GM21825 (cell line): ENCODE measurements around the gene PRMT9.

Source experiments
- ATAC-seq: cut with Tn5 transposase; IDR thresholded peaks from one replicate; pipeline ENCODE4 v1.9.1; 2021; ENCODE audit warnings: mild to moderate bottlenecking, moderate library complexity; ENCODE audit not compliant: unreplicated experiment

The PRMT9 gene

GRCh38 chr4:147683717-147684700, at the start of gene PRMT9:
PRMT9 (minus strand) TSS chr4:147684163; CDS start chr4:147683987, 176 bp downstream.
- peak; percentile 100 for ATAC-seq

- peak; percentile 29 for ATAC-seq
These were observed 48.7 kb upstream of the PRMT9 start for GRCh38 chr4:147732518-147733235.

- peak; percentile 61 for ATAC-seq
These were observed 47.9 kb upstream of the PRMT9 start, which contains the start of gene ARHGAP10 for GRCh38 chr4:147731580-147732517. ARHGAP10 (plus strand) TSS chr4:147732088; CDS start chr4:147732302, 214 bp downstream.

GRCh38 chr4:147730333-147730732, 46.4 kb upstream of the PRMT9 start:
- ATAC-seq = no peak

GRCh38 chr4:147727476-147728028, 43.6 kb upstream of the PRMT9 start:
- no peak for ATAC-seq

- no peak for ATAC-seq
These were observed 41.7 kb upstream of the PRMT9 start for GRCh38 chr4:147725673-147726072.

- ATAC-seq = no peak
These were observed 40.7 kb upstream of the PRMT9 start for GRCh38 chr4:147724468-147725201.

- ATAC-seq = no peak
These were observed 39.4 kb upstream of the PRMT9 start for GRCh38 chr4:147723326-147723725.

GRCh38 chr4:147717878-147718277, 33.9 kb upstream of the PRMT9 start:
- ATAC-seq = peak; percentile 80

- ATAC-seq = no peak
These were observed 30.8 kb upstream of the PRMT9 start for GRCh38 chr4:147714575-147715401.

GRCh38 chr4:147709999-147710398, 26.0 kb upstream of the PRMT9 start:
- ATAC-seq = no peak

GRCh38 chr4:147707892-147708672, 24.1 kb upstream of the PRMT9 start:
- peak; percentile 71 for ATAC-seq

- ATAC-seq = no peak
These were observed 20.9 kb upstream of the PRMT9 start for GRCh38 chr4:147704846-147705245.

GRCh38 chr4:147696866-147697265, 12.9 kb upstream of the PRMT9 start:
- ATAC-seq = no peak

- no peak for ATAC-seq
These were observed 9.3 kb upstream of the PRMT9 start for GRCh38 chr4:147693218-147693617.

GRCh38 chr4:147691820-147692219, 7.9 kb upstream of the PRMT9 start:
- no peak for ATAC-seq

- ATAC-seq = no peak
These were observed 5.1 kb upstream of the PRMT9 start for GRCh38 chr4:147689067-147689466.

- ATAC-seq = no peak
These were observed 773 bp downstream of the PRMT9 start for GRCh38 chr4:147683188-147683591.
